Measurements from ENCODE around the gene RNF32.
"Not testable (repeated sequence)": the region's sequence is repeated elsewhere in the genome, so short reads cannot be mapped to it uniquely, and the experiment has no call there.

RNF32 gene

DNA sequence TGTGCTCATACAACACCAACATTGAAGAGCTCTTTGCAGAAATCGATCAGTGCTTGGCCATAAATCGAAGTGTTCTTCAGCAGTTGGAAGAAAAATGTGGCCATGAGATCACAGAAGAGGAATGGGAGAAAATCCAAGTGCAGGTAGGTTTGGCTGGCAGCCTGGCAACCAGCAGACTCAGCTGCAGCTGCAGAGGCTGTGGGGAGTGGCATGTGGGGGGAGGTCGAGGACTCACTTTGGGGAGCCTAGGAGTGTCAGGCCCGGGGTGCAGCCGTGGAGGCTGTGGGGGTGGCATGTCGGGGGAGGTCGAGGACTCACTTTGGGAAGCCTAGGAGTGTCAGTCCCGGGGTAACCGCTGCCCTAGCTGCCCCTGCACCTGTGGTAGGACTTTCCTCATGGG lies 35.1 kb downstream of the RNF32 start:
- DNase-seq (ENCODE audit: low read depth in 3 of 3), result no peak

DNA sequence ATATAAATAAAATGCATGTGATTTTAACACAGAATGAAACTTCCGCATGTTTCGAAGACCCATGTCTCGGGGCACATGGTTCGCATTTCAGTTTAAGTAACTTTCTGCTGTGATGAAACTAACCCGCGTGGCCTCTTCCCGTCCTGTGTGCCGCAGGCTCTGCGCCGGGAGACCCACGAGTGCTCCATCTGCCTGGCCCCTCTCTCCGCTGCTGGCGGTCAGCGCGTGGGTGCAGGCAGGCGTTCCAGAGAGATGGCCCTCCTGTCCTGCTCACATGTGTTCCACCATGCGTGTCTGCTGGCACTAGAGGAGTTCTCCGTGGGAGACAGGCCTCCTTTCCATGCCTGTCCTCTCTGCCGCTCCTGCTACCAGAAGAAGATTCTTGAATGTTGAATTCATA lies 35.7 kb downstream of the RNF32 start:
- DNase-seq (ENCODE audit: low read depth in 3 of 3), result no peak

GRCh38 chr7:156677374-156678054 lies 36.9 kb downstream of the RNF32 start:
- DNase-seq (ENCODE audit: low read depth in 3 of 3), result no peak

DNA sequence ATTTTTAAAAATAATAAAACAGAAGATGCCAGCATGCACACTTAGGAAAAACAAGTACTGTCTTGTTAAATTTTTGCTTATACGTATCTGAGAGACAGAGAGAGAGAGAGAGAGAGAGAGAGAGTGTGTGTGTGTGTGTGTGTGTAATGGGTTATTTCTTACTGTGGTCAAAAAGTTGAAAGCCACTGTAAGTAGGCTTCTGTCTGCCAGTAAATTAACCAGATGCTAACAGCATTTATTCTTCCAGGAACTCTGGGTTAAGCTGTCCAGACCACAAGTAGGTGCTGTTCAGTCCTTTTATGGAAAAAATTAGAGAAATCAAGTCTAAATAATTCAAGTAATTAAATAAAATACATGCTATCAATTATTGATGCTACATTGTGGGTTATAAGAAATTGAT lies 39.7 kb downstream of the RNF32 start:
- no peak for DNase-seq (ENCODE audit: low read depth in 3 of 3)

GRCh38 chr7:156682928-156683327 lies 42.4 kb downstream of the RNF32 start:
- no peak for DNase-seq (ENCODE audit: low read depth in 3 of 3)

DNA sequence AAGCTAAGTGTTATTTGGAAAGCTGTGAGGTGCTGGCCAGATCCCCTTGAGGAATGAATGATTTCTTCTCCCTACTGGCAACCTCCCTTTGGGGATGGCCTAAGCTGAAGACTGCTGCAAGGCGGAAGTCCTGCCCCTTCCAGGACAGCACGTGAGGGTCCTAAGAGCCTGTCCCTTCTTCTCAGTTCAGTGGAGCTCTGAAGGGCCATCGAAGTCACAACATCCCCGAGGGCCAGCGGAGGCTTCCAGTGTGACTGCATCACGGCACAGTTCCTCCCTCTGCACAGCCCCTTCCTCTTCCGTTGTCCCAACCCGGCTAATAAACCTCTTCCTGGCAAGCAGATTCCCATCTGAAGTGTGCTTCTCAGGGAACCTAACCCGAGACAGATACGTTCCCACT lies 43.7 kb downstream of the RNF32 start:
- DNase-seq (ENCODE audit: low read depth in 3 of 3), result no peak

- no peak for DNase-seq (ENCODE audit: low read depth in 3 of 3)
Measured at GRCh38 chr7:156684661-156685060, 44.1 kb downstream of the RNF32 start.

DNA sequence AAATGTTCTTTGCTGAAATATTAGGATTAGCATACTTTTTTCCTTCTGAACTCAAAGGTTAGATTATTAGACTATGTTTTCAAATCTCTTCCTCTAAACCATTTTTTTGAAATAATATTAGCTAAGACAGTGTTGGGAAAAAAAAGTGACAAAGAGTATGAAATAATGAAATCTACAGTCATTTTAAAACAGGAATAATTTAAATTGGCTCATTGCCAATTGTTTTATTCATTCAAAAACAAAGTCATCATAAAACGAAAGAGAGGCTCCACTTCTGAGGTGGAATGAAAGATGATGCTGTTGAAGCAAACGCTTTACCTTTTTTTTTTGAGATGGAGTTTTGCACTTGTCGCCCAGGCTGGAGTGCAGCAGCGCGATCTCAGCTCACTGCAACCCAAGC lies 51.2 kb downstream of the RNF32 start:
- DNase-seq (ENCODE audit: low read depth in 3 of 3), result no peak

DNA sequence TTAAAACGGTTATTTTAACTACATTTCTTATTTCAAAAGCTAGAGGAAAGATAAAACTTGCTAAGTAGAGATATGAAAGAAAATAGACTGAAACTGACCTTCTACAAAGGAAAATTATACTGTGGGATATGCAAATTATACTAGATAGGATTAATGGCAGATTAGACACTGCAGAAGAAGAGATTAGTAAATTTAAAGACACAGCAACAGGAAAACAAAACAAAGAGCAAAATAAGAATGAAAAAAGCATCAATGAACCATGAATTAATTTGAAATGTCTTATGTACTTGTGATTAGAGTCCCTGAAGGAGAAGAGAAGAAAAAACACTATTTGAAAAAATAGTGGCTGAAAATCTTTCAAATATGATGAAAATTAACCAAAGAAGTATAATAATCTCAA lies 52.3 kb downstream of the RNF32 start:
- DNase-seq (ENCODE audit: low read depth in 3 of 3), result no peak

GRCh38 chr7:156693627-156694026 lies 53.1 kb downstream of the RNF32 start:
- no peak for DNase-seq (ENCODE audit: low read depth in 3 of 3)

DNA sequence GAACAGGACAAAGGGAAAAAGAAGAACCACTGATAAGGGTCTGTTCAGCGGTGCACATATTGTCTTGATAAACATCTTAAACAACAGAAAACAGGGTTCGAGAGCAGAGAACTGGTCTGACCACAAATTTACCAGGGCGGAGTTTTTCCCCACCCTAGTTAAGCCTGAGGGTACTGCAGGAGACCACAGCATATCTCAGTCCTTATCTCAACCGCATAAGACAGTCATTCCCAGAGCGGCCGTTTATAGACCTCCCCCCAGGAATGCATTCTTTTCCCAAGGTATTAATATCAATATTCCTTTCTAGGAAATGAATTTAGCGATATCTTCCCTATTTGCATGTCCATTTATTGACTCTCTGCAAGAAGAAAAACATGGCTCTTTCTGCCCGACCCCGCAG lies 56.7 kb downstream of the RNF32 start:
- not testable (repeated sequence) for DNase-seq (ENCODE audit: low read depth in 3 of 3)

DNA sequence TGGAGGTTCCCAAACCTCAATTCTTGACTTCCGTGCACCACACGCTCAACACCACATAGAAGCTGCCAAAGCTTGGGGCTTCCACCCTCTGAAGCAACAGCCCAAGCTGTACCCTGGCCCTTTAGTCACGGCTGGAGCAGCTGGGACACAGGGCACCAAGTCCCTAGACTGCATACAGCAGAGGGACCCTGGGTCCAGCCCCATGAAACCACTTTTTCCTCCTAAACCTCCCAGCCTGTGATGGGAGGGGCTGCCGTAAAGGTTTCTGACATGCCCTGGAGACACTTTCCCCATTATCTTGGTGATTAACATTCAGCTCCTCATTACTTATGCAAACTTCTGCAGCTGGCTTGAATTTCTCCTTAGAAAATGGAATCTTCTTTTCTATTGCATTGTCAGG lies 57.9 kb downstream of the RNF32 start:
- not testable (repeated sequence) for DNase-seq (ENCODE audit: low read depth in 3 of 3)

DNA sequence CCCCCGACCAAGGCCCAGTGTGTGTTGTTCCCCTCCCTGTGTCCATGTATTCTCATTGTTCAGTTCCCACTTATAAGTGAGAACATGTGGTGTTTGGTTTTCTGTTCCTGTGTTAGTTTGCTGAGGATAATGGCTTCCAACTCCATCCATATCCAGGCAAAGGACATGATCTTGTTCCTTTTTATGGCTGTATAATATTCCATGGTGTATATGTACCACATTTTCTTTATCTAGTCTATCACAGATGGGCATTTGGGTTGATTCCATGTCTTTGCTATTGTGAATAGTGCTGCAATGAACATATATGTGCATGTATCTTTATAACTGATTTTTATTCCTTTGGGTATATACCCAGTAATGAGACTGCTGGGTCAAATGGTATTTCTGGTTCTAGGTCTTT lies 61.2 kb downstream of the RNF32 start:
- DNase-seq (ENCODE audit: low read depth in 3 of 3), result not testable (repeated sequence)

GRCh38 chr7:156702399-156702798 lies 61.8 kb downstream of the RNF32 start:
- no peak for DNase-seq (ENCODE audit: low read depth in 3 of 3)

DNA sequence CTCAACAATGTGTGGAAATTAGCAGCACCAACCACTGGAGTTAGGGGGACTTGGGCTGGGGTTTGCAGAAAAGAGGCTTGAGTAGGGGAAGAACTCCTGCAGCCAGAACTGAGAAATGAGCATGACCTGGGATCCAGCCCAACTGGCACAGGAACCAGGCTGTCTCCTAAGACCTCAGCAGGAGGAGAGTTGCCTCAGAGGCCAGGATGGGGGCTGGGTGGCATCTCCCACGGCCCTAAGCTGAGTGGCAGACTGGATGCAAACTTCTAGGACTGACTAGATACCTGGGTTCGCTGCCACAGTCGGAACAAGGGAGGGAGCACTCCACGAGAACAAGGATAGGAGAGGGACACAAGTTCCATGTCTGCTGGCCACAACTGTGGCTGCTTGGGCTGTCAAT lies 62.6 kb downstream of the RNF32 start:
- no peak for DNase-seq (ENCODE audit: low read depth in 3 of 3)

- no peak for DNase-seq (ENCODE audit: low read depth in 3 of 3)
Measured at GRCh38 chr7:156703773-156704482, 63.4 kb downstream of the RNF32 start.

GRCh38 chr7:156722043-156722826 lies 81.7 kb downstream of the RNF32 start:
- DNase-seq (ENCODE audit: low read depth in 3 of 3), result no peak

DNA sequence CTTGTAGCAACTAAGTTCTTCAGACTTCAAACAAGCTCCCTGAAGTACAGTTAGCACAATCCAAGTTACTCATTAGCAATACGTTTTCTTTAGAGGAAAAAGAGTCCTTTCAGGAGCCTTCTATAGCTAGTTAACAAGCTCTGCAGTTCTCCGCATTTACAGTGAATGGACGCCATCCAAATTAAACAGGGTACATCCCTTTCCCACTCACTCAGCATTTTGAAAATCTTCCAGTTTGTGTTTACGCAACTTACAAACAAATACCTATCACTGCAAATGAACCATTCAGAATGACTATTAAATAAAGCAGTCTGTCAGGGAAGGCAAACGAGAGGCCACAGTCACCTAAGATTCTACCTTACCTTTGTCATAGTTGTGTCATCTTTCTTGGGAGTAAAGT lies 84.5 kb downstream of the RNF32 start:
- DNase-seq (ENCODE audit: low read depth in 3 of 3), result no peak

DNA sequence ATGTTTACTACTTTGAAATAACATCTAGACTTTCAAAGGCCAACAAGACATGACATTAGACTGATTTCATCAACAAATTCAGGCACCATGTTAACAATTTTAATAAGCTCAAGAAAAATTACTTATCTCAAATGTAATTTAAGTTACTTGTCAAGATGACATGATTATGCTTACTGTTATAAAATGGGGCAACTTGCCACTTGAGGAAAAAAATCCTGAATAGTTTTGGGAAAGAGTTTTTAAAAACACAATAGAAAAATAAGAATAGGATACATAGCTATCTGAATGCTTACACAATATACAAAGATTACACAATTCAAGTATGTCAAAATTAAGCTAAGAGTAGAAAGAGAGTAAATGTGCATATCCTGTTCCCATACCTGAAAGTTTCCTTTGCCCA lies 85.4 kb downstream of the RNF32 start:
- DNase-seq (ENCODE audit: low read depth in 3 of 3), result no peak

Data from stimulated activated CD4-positive, alpha-beta T cell treated with anti-CD3 and anti-CD28 coated beads, TNF-alpha, amount 100 ng/mL, for 48 hours (primary cell).